Nucleus accumbens (tissue), 56 donors: ENCODE measurements around the gene ZNF367.

Experiments used
- DNase-seq, 56 donors: peaks; one replicate each; lab custom pipeline; 2025; lab: John Stamatoyannopoulos, UW

ZNF367 gene

DNA sequence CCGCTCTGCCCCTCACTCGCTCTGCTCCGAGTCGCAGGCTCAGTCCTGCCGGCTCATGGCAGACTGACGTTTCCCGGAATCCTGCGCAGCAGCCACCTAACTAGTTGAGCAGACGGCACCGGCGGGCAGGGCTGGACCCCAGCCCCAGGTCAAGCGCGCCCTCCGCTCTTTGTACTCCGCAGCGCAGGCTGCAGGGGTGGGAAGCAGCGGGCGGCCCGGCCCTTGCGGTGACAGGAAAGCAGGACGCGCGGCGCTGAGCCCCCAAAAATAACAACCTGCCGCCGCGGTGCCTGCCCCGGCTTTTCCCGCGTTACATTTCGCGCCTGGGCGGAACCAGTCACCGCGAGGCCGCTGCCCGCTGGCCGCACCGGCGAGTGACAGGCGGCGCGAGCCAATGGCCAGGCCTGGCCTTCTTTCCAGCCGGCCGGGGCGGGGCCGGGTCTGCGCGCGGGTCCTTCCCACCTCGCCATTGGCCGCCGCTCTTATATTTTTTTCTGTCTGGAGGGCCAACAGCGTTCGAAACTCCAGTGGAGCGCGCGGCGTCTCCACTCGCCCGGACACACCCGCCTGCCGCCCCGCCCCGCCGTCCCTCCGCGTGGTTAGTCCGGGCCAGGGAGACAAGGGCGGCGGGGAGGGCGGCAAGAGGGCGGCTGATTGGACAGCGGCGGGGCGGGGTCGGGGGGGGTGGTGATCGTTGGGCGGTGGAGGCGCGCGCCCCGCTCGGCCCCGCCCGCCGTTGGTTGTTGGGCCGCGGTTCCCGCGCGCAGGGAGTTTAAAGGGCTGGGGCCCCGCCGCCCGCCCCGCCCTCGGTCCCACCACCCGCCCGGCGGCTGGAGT lies at the start of gene ZNF367:
ZNF367 (minus strand) TSS at position 288 of the 837 bp plus-strand sequence. CDS start 338 bp downstream, outside the sequence.
- peak; percentile 50 to 99 (median 94) for DNase-seq

DNA sequence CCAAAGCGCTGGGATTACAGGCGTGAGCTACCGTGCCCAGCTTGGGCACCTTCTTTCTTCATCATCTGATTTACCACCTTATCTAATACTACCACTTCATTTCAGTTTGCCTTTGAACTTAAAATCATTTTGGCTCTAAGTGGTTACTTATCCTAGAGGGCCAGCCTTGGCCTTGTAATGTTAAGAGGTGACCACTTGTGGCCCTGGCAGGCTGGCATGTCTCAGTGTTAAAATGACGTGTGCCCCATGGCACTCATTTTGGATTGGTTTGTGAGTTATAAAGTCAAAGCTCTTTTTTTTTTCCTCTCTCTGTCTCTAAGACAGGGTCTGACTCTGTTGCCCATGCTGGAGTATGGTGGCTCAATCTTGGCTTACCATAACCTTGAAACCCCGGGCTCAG lies 49.6 kb upstream of the ZNF367 start:
- no peak for DNase-seq

DNA sequence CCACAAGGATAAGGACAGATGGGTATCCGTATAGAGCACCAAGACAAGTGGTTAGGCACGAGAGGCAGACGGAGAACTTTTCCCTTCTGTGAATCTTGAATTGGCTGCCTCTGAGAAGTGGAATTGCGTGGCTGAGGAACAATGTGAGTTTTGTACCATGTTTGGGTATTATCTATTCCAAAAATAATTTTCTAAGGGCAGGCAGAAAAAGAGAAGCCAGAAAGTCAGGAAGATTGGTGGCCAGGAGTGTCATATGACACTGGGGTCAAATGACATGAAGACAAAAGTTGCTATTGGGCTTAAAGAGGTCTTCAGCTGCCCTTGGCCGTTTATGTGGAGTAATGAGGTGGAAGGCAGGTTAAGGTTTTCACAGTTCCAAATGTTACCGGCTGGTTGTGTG lies 46.3 kb upstream of the ZNF367 start:
- DNase-seq: no peak

DNA sequence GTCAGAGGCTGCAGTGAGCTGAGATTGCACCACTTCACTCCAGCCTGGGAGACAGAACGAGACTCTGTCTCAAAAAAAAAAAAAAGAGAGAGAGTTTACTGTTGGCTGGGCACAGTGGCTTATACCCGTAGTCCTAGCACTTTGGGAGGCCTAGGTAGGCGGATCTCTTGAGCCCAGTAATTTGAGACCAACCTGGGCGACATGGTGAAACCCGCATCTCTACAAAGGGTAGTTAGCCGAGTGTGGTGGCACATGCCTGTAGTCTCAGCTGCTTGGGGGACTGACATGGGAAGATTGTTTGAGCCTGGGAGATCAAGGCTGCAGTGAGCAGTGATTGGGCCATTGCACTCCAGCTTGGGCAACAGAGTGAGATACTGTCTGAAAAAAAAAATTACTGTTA lies 44.4 kb upstream of the ZNF367 start:
- no peak for DNase-seq

DNA sequence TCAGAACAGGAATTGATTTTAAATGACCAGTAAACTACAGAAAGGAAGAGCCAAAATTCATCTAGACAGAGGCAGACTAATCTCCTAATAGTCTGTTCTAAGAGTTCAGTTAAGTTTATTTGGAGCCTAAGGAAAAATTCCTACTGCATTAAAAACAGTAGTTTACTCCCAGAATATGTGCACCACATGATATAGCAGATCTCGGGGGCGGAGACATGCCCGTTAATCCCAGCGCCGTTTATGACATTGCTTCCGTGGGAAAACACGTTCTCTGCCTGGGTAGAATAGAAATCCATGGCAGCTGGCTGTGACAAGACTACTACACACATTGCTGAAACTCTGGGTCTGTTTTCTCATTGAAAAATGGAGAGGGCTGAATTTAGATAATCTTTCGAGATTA lies 43.2 kb upstream of the ZNF367 start:
- no peak for DNase-seq

DNA sequence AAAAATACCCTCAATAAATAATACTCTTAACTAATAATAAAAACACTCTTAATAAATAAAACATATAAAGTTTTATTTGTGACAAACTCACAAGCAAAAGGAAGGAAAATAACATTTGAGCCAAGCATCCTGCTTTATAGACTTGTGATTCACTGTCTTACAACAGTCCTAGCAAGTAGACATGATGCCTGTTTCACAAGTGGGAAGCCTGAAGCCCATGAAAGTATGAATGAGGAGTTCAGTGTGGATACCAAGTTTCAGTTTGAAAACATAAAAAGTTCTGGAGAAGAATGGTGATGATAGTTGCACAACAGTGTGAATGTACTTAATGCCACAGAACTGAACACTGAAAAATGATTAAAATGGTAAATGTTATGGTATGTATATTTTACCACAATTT lies 42.7 kb upstream of the ZNF367 start:
- DNase-seq: no peak

DNA sequence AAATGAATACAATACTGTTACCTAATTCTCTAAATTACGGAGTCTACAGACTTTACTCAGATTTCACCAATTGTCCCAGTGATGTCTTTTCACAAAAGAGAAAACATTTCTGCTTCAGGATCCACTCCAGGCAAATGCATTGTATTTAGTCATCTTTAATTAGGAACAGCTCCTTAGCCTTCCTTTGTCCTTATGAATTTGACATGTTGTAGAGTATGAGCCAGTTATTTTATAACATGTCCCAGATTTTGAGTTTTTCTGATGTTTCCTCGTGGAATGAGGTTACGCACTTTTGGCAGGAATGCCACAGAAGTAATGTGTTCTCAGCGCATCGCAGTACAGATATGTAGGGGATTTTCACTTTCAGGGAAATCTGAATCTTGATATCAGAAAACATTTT lies 42.3 kb upstream of the ZNF367 start:
- DNase-seq: no peak

DNA sequence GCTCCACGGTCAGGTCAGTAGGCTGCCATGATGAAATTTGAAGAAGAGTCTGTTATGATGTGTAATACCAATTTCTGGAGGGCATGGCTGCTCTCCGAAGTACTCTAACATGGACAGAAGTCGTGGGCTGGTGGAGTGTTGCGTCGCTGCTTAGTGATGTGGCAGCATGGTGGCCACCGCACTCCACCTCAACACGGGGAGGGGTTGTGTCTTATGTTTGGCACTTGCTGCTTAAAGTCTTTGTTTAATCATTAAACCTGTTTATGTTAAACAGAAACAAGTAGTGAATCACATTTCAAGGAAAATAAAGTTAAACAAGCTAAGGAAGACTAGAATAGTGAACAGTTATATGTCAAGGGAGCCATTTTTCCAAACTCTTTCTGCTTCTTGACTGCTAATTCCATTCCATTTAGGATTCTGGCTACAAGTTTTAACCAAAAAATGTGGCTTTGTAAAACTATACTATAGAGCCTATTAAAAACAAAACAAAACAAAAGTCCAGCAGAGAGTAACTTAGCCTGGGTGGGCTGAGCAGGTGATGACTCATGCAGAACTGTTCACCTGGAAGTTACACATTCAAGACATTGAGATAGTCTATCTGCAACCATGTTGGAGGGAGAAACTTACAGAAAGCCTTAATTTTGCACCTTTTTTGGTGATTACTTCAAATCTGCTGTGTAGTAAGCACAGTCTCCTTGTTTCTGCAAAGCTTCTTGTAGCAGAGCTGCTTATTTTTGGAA lies 41.3 kb upstream of the ZNF367 start:
- DNase-seq: no peak

DNA sequence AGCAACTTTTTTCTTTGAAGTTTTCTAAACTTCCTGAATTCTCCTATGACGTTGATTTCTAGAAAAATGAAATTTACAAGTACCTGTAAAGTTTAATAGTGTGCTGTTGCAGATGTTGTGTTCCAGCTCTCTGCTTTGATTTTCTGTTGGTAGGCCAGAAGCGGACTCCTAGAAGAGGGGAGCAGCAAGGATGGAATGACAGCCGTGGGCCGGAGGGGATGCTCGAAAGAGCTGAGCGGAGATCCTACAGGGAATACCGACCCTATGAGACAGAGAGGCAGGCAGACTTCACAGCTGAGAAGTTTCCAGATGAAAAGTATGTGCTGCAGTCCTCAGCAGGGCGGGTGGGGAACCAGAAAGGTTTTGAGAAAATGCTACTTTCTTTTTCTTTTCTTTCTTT lies 40.1 kb upstream of the ZNF367 start:
- no peak for DNase-seq

DNA sequence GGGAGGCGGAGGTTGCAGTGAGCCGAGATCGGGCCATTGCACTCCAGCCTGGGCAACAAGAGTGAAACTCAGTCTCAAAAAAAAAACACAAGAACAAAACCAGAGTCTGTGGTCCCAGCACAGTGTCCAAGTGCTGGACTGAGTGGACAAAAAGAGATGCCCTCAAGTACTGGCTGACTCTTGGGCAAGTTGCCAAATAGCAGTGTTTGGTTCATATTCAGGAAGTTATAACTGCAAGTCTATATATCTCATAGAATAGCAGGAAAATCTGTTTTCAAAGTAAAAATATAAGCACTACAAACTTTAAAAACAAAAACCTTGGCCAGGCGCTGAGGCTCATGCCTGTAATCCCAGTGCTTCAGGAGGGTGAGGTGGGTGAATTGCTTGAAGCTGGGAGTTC lies 39.1 kb upstream of the ZNF367 start:
- peak in 1 of 56 donors; percentile 5 for DNase-seq

DNA sequence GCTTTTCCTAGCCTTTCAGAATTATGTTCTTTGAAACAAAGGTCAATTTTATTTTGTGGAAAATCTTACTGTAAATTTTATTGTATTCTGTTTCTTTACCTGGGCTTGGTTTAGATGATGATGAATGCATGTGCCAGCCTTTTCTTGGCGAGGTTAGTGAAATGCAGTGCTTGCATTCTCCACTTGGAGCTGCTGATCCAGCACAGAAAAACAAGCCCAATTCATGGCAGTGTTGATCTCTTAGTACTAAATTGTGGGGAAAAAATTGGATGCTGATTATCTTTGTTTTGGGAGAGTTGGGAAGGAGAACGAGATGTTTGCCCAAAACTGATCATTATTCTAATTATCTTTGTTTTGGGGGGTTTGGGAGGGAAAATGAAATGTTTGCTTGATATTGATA lies 35.5 kb upstream of the ZNF367 start:
- DNase-seq: peak in 31 of 56 donors; percentile 1 to 68 (median 15)

DNA sequence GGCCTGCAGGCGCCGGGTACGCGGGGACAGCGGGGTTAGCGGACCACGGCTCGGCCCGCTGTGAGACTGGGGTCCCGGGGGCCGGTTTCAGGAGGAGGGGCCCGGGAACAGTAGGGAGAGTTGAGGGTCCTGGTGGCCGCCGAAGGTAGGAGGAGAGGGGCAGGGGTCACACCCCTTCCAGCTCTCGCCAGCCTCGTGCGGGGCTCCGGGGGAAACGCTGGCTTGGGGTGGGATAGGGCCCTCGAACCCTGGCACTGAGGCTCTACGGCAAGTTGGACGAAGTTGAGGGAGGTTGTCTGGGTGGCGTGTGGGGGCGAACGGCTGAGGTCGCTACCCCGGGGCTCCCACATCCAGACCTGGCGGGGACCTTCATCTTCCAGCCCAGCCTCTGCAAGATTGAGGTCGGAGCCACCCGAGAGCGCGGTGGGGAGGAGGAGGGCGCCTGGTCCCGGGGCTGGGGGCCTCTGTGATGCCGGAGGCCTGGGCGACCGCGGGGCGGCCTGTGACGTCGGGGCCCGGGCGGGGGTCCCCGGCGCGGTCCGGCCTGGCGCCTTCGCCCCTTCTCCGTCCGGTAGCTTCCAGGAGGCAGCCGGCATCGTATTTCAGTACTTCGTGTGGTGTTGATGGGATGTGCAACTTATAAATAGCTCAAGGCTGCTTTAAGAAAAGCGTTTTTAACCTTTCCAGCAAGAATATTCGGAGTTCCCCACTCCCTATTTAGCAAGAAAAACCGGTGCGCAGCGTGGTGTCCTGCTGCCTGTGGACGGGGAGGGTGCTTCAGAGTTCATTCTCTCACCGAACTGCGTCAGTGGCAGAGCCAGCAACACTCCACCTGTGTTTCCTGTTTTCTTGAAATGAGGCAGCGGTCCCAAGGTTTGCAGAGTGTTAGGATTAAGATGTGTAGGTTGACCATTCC lies 32.7 kb upstream of the ZNF367 start:
- peak in 29 of 56 donors; percentile 1 to 53 (median 23) for DNase-seq

DNA sequence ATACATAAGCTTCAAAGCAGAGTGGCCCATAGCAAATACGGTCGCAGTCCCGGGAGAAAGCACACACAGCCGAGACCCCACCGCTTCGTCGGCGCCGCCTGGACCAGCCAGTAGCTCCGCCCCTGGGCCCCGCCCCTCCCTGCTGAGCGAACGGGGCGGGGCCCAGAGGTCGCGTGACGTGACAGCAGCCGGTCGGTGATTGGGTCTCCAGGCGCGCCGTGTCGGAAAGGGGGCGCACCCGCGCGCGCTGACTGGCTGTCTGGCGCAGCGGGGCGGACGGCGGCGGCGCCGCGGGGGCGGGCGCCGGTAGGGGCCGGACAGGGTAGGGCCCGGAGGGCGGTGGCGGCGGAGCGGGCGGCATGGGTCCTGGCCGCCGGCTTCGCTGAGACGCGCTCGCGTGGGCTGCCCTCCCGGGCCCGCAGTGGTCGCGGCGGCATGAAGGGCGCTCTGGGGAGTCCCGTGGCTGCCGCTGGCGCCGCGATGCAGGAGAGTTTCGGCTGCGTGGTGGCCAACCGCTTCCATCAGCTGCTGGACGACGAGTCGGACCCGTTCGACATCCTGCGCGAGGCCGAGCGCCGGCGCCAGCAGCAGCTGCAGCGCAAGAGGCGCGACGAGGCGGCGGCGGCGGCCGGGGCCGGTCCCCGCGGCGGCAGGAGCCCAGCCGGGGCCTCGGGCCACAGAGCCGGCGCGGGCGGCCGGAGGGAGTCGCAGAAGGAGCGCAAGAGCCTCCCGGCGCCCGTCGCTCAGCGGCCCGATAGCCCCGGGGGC lies 31.9 kb upstream of the ZNF367 start, which contains the start of gene HABP4:
HABP4 (plus strand) TSS at position 325 of the 768 bp plus-strand sequence; CDS start at position 436, 111 bp downstream.
- DNase-seq: peak; percentile 64 to 98 (median 93)

DNA sequence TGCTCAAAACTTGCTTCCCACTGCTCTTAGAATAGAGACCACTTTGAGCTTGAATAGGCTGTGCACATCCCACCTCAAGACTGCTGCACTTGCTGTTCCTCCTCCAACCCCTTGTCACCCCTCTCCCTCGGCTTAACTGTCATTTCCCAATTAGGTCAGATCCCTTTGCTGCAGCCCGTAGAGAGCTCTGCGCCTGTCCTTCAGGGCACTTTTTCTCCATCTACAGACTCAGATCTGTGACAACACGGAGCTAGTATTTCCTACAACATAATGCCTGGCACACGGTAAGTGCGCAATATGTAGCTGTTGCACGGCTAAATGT lies 31.3 kb upstream of the ZNF367 start:
- peak in 1 of 56 donors; percentile 45 for DNase-seq

DNA sequence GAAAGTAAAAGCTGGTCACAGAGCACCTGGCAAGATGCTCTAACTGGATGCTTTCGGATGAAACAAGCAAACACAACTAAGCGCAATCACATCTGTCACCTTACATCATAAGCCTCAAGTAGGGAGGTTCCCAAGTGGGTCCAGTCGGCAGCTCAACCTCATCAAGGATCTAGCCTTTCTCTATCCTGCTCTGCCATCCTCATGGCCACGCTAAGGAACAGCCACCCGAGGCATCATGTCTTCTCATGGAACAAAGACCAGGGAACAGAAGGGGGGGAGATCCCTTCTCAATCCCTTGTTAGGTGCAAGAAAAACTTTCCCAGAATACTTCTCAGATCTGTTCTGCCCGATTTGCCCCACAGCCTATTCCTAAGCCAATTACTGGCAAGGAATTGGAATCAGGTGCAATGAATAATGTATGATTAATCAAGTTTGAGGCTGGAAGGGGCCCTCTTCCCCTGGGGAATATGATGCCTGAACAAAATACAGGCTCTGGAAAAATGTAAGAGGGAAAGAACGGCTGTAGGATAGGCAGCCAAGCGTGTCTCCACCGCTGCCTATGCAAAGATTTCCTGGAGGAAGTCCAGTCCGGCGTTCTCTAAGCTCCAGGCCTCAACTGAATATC lies 30.5 kb upstream of the ZNF367 start:
- DNase-seq: no peak

DNA sequence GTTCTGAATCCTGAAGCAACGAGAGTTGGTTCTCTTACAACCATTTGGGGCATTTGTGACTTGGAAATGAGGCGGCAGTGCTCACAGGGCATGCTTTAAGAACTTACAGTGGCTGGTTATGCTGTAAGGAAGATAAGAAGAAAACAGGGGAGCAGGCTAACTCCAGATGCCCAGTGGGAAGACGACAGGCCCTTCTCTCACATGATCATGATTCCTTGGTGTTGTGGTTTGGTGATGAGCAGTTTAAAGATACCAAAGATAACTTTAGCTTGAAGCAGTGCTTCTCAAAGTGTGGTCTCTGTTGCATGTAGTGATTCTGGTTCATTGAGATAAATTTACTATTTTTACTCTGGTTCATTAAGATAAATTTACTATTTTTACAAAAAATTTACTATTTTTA lies 29.2 kb upstream of the ZNF367 start:
- no peak for DNase-seq

DNA sequence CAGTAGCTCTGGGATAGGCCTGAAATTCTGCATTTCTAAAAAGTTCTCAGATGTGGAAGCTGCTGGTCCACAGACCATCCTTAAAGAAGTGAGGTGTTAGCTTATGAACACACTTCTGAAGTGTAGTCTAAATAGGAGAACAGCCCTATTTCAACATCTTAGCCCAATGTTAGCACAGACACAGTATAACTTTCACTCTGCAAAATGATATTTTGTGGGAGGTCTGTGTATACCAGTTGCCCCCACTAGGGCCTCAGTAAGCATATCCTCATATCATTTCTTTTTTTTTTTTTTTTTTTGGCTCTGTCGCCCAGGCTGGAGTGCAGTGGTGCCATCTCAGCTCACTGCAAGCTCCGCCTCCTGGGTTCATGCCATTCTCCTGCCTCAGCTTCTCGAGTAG lies 24.3 kb upstream of the ZNF367 start:
- no peak for DNase-seq

DNA sequence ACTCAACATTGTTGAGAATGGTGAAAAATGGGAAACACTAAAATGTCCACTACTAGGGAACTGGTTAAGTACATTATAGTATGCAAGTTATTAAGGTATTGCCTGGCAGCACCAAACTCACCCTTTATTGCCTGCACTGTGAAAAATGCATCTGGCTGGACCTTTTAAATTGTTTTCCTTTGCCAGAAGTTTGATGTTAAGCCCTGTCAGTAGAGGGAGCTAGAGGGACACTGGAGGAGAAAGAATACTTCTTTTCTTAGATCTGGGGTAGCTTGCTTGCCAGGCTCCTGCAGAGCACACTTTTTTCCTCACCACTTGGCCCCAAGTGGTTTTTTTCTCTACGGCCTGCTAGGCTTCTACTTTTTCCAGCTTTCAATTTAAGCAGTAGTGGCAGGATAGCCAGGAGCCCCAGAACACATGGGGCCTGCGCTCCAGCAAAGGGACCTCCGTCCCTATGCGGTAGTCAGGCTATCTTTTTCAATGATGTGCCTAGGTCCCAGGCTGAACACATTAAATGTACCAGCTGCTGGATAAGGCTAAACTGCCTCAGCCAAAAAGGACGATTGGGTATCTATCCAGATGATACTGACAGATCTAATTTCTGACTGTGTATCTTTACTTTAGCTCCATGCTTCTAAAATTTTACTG lies 23.8 kb upstream of the ZNF367 start:
- DNase-seq: no peak

DNA sequence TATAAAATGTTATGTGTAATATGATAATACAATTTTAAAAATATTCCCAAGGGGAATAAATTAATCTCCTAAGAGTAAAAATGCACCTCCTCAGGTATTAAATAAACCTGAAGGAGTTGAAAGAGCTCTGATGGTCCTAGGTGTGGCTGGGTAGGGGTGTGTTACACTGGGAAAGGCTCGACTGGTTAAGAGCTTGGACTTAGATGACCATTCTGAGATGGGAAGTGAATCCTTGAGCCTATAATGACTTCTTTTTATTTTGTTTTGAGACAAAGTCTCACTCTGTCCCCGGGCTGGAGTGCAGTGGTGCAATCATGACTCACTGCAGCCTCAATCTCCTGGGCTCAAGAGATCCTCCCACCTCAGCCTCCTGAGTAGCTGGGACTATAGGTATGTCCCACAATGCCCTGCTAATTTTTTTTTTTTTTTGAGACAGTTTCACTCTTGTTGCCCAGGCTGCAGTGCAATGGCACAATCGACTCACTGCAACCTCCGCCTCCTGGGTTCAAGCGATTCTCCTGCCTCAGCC lies 22.6 kb upstream of the ZNF367 start:
- DNase-seq: no peak
